ENCODE results near the gene KRTAP10-9.

GRCh38 chr21:44630440-44630839 is 3.5 kb downstream of the KRTAP10-9 start:
- TF ChIP-seq GATA2 (IDR thresholded peaks at IDR 0.05; ENCODE audit: low read depth, low read length) (no peak), GATA3 (IDR thresholded peaks at IDR 0.05; ENCODE audit: low read depth, low read length) (no peak)

Measured in SH-SY5Y (cell line).